ENCODE measurements around the gene GNAQ.

GRCh38 chr9:77892171-77892570 is 139.4 kb downstream of the GNAQ start:
- TF ChIP-seq CTCF (conservative IDR thresholded peaks at IDR 0.05 in 1 of 2, IDR thresholded peaks at IDR 0.05 in 1 of 2; ENCODE audit: low read depth in 1 of 2, low read length in 2 of 2) (no peak), EZH2 (IDR thresholded peaks at IDR 0.05; ENCODE audit: low read length, missing control alignments) (no peak)

Measured in fibroblast of lung (primary cell).